Measurements from ENCODE around the gene MAML3. TPM values are rescaled to one million over a fixed set of nuclear protein-coding genes. Genes with fewer than 3 reads are reported as not detected.
A peak's percentile ranks its signal among the peaks of the same experiment; 100 is the strongest.

The MAML3 gene
- total RNA-seq, 1 donor from 2014 or later, result 8.1 TPM

- TF ChIP-seq EZH2 (IDR thresholded peaks at IDR 0.05; ENCODE audit: insufficient read depth, low read length), result no peak
- TF ChIP-seq CTCF (IDR thresholded peaks at IDR 0.05; ENCODE audit: insufficient read depth, low read depth, low read length), result no peak
- H3K27me3 Mint-ChIP-seq (ENCODE audit: low read depth, unreplicated experiment), result no peaks in the 10 kb centered on the region
- no peaks in the 10 kb centered on the region for H3K9me3 Mint-ChIP-seq (ENCODE audit: unreplicated experiment)
- DNase-seq (ENCODE audit: low read depth), result no peak
- H3K79me2 ChIP-seq (ENCODE audit: insufficient read depth, low read length), result no peaks in the 10 kb centered on the region
- H3K4me1 ChIP-seq (ENCODE audit: insufficient read depth, low read length), result peaks cover 12% of the 10 kb centered on the region
- H2AFZ ChIP-seq (ENCODE audit: low read depth, low read length), result no peak overlapping the region
- H3K4me3 ChIP-seq (ENCODE audit: insufficient read depth, low read depth, low read length), result no peak overlapping the region
- H3K27ac ChIP-seq (ENCODE audit: low read depth, low read length), result no peak overlapping the region
- peak overlapping the region; percentile 41 for H3K4me2 ChIP-seq (ENCODE audit: low read length)
- FAIRE-seq, result no peak
- no peak overlapping the region for H3K27ac Mint-ChIP-seq (ENCODE audit: unreplicated experiment)
- no peaks in the 10 kb centered on the region for H4K20me1 ChIP-seq (ENCODE audit: insufficient read depth, low read length)
- no peak overlapping the region for H3K4me3 Mint-ChIP-seq (ENCODE audit: unreplicated experiment)
- H3K4me1 Mint-ChIP-seq (ENCODE audit: low read depth, unreplicated experiment), result peaks cover 57% of the 10 kb centered on the region
- H3K36me3 ChIP-seq (ENCODE audit: insufficient read depth, low read length), result no peaks in the 10 kb centered on the region
- H3K36me3 Mint-ChIP-seq (ENCODE audit: low read depth, unreplicated experiment), result peaks cover 5% of the 10 kb centered on the region
- no peaks in the 10 kb centered on the region for H3K9me3 ChIP-seq (ENCODE audit: insufficient read depth, low read depth, low read length)
- H3K27me3 ChIP-seq (ENCODE audit: insufficient read depth, low read length), result no peaks in the 10 kb centered on the region
- peak overlapping the region; percentile 9 for H3K9ac ChIP-seq (ENCODE audit: low read length)
Observed at GRCh38 chr4:140084385-140084784, 69.6 kb downstream of the MAML3 start.

GRCh38 chr4:140082391-140082755 lies 71.6 kb downstream of the MAML3 start:
- Mint-ChIP-seq H3K9me3 (ENCODE audit: unreplicated experiment) (no peaks in the 10 kb centered on the region), H3K36me3 (ENCODE audit: low read depth, unreplicated experiment) (peaks cover 5% of the 10 kb centered on the region), H3K27me3 (ENCODE audit: low read depth, unreplicated experiment) (no peaks in the 10 kb centered on the region), H3K27ac (ENCODE audit: unreplicated experiment) (peak overlapping the region; percentile 65), H3K4me3 (ENCODE audit: unreplicated experiment) (no peak overlapping the region), H3K4me1 (ENCODE audit: low read depth, unreplicated experiment) (peaks cover 53% of the 10 kb centered on the region)
- DNase-seq (ENCODE audit: low read depth) (no peak), FAIRE-seq (no peak)
- TF ChIP-seq EZH2 (IDR thresholded peaks at IDR 0.05; ENCODE audit: insufficient read depth, low read length) (no peak), CTCF (IDR thresholded peaks at IDR 0.05; ENCODE audit: insufficient read depth, low read depth, low read length) (no peak)
- peak overlapping the region; percentile 22 for H2AFZ ChIP-seq (ENCODE audit: low read depth, low read length)
- H3K27me3 ChIP-seq (ENCODE audit: insufficient read depth, low read length), result no peaks in the 10 kb centered on the region
- no peaks in the 10 kb centered on the region for H4K20me1 ChIP-seq (ENCODE audit: insufficient read depth, low read length)
- no peak overlapping the region for H3K4me3 ChIP-seq (ENCODE audit: insufficient read depth, low read depth, low read length)
- no peaks in the 10 kb centered on the region for H3K79me2 ChIP-seq (ENCODE audit: insufficient read depth, low read length)
- no peak overlapping the region for H3K27ac ChIP-seq (ENCODE audit: low read depth, low read length)
- no peaks in the 10 kb centered on the region for H3K36me3 ChIP-seq (ENCODE audit: insufficient read depth, low read length)
- H3K9ac ChIP-seq (ENCODE audit: low read length), result no peak overlapping the region
- peak overlapping the region; percentile 37 for H3K4me2 ChIP-seq (ENCODE audit: low read length)
- H3K4me1 ChIP-seq (ENCODE audit: insufficient read depth, low read length), result peaks cover 12% of the 10 kb centered on the region
- H3K9me3 ChIP-seq (ENCODE audit: insufficient read depth, low read depth, low read length), result no peaks in the 10 kb centered on the region

DNA sequence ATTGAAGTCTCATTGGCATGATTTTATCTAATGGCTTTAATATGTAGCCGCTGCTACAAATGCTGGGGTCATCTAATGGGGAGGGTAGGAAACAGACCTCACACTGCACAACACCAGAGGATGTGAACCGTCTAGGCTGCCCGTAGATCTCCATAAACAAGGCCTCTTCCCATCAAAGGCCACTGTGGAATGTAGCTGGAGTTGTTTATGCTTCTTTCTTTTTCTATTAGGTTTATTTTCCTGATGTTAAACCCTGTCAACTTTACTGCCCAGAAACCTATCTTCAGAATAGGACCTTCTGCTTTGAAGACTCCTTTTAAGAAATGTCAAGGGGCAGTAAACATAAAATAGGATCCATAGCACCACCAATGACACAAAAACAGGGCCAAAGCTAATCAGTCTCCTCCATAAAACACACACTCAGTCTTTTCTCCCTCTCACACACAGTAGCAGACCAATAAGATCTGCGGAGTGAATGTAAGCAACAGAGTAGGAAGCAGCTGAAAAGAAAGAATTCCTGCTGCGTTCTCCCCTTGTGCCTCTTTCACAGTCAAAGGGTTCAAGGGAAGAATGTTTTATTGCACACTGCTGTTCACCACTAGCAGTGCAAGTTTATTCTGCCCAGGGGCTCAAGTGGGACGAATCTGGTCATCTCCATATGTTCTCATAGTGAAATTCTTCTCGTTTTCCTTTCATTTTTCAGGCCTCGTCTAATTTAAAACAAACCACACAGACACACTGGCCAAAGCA lies 72.2 kb downstream of the MAML3 start:
- Histone ChIP-seq H3K9me3 (ENCODE audit: insufficient read depth, low read depth, low read length) (no peaks in the 10 kb centered on the region), H3K79me2 (ENCODE audit: insufficient read depth, low read length) (no peaks in the 10 kb centered on the region), H3K4me3 (ENCODE audit: insufficient read depth, low read depth, low read length) (no peak overlapping the region), H3K4me2 (ENCODE audit: low read length) (peak overlapping the region; percentile 37), H3K27ac (ENCODE audit: low read depth, low read length) (no peak overlapping the region), H4K20me1 (ENCODE audit: insufficient read depth, low read length) (no peaks in the 10 kb centered on the region), H3K36me3 (ENCODE audit: insufficient read depth, low read length) (no peaks in the 10 kb centered on the region), H3K9ac (ENCODE audit: low read length) (no peak overlapping the region), H3K4me1 (ENCODE audit: insufficient read depth, low read length) (peaks cover 12% of the 10 kb centered on the region), H2AFZ (ENCODE audit: low read depth, low read length) (peak overlapping the region; percentile 22), H3K27me3 (ENCODE audit: insufficient read depth, low read length) (no peaks in the 10 kb centered on the region)
- Mint-ChIP-seq H3K4me1 (ENCODE audit: low read depth, unreplicated experiment) (peaks cover 56% of the 10 kb centered on the region), H3K36me3 (ENCODE audit: low read depth, unreplicated experiment) (peaks cover 5% of the 10 kb centered on the region), H3K4me3 (ENCODE audit: unreplicated experiment) (no peak overlapping the region), H3K27me3 (ENCODE audit: low read depth, unreplicated experiment) (no peaks in the 10 kb centered on the region), H3K9me3 (ENCODE audit: unreplicated experiment) (no peaks in the 10 kb centered on the region), H3K27ac (ENCODE audit: unreplicated experiment) (peak overlapping the region; percentile 65)
- DNase-seq (ENCODE audit: low read depth) (no peak), FAIRE-seq (no peak)
- TF ChIP-seq EZH2 (IDR thresholded peaks at IDR 0.05; ENCODE audit: insufficient read depth, low read length), result no peak
- no peak for TF ChIP-seq CTCF (IDR thresholded peaks at IDR 0.05; ENCODE audit: insufficient read depth, low read depth, low read length)

All from astrocyte (in vitro differentiated cells and primary cell).